Neural cell (in vitro differentiated cells): Measurements from ENCODE around the gene SPRYD3. TPM values are rescaled to one million over a fixed set of nuclear protein-coding genes. Genes with fewer than 3 reads are reported as not detected.

ENCODE experiments used
- H2AFZ ChIP-seq: fragments of 200-600, 300-800 bp; sonication (generic), shearing (Covaris generic); 2 replicates; pipeline ENCODE4 v1.6.0; 2014; ENCODE audit warnings: low read depth, mild to moderate bottlenecking, antibody characterized with exemption, low read length, moderate library complexity
- H3F3A ChIP-seq: fragments of 200-600 bp; shearing (Covaris generic); 2 replicates; pipeline ENCODE4 v1.6.1; 2016; ENCODE audit warnings: mild to moderate bottlenecking, moderate library complexity, mixed read lengths, antibody characterized with exemption, low read length; ENCODE audit not compliant: insufficient read depth, poor library complexity, severe bottlenecking
- H3K27ac ChIP-seq: fragments of 200-600, 300-800 bp; sonication (generic), shearing (Covaris generic); 2 replicates; pipeline ENCODE4 v1.5.1; 2014; ENCODE audit warnings: mild to moderate bottlenecking, low read length, moderate library complexity
- H3K27me3 ChIP-seq: fragments of 300-800, 200-600 bp; sonication (generic), shearing (Covaris generic); 2 replicates; pipeline ENCODE4 v1.6.0; 2014; ENCODE audit warnings: mild to moderate bottlenecking, low read depth, low read length, moderate library complexity; ENCODE audit not compliant: insufficient read depth
- H3K36me3 ChIP-seq: fragments of 300-800, 200-600 bp; sonication (generic), shearing (Covaris generic); 2 replicates; pipeline ENCODE4 v1.5.1; 2014; ENCODE audit warnings: mild to moderate bottlenecking, antibody characterized with exemption, low read length, moderate library complexity; ENCODE audit not compliant: insufficient read depth
- H3K4me2 ChIP-seq: fragments of 300-800, 200-600 bp; sonication (generic), shearing (Covaris generic); 2 replicates; pipeline ENCODE4 v1.6.0; 2014; ENCODE audit warnings: mild to moderate bottlenecking, low read length
- H3K4me3 ChIP-seq: fragments of 300-800, 200-600 bp; sonication (generic), shearing (Covaris generic); 2 replicates; pipeline ENCODE4 v1.5.1; 2014; ENCODE audit warnings: mild to moderate bottlenecking, low read length, moderate library complexity
- H3K79me2 ChIP-seq: fragments of 200-600 bp; shearing (Covaris generic); replicated peaks from 2 replicates; pipeline ENCODE4 v1.6.0; 2014; ENCODE audit warnings: mild to moderate bottlenecking, low read length, moderate library complexity; ENCODE audit not compliant: insufficient read depth
- H3K9ac ChIP-seq: fragments of 300-800, 200-600 bp; sonication (generic), shearing (Covaris generic); 2 replicates; pipeline ENCODE4 v1.6.1; 2016; ENCODE audit warnings: mild to moderate bottlenecking, low read length, mixed read lengths
- H3K9me2 ChIP-seq: fragments of 200-600 bp; shearing (Covaris generic); 2 replicates; pipeline ENCODE4 v1.6.1; 2016; ENCODE audit warnings: mild to moderate bottlenecking, low read length, mixed read lengths; ENCODE audit not compliant: insufficient read depth
- H3K9me3 ChIP-seq: fragments of 200-600, 300-800 bp; sonication (generic), shearing (Covaris generic); 2 replicates; pipeline ENCODE4 v1.6.1; 2016; ENCODE audit warnings: mild to moderate bottlenecking, mixed run types, low read length, moderate library complexity, mixed read lengths
- H4K20me1 ChIP-seq: fragments of 200-600 bp; shearing (Covaris generic); 2 replicates; pipeline ENCODE4 v1.6.1; 2016; ENCODE audit warnings: mild to moderate bottlenecking, mixed run types; ENCODE audit not compliant: insufficient read depth
- CTCF ChIP-seq: fragments of 450-650 bp; IDR thresholded peaks from 2 replicates; pipeline ENCODE4 v1.5.1; 2014; ENCODE audit warnings: antibody characterized with exemption, mild to moderate bottlenecking, moderate library complexity; ENCODE audit not compliant: poor library complexity, severe bottlenecking
- EP300 ChIP-seq: fragments of 450-650 bp; conservative IDR thresholded peaks from 2 replicates; pipeline ENCODE4 v1.6.1; 2014; ENCODE audit warnings: antibody characterized with exemption, mild to moderate bottlenecking, moderate library complexity; ENCODE audit not compliant: poor library complexity, severe bottlenecking
- EZH2 ChIP-seq: fragments of 200-600, 300-800 bp; shearing (Covaris generic), sonication (generic); IDR thresholded peaks from 2 replicates; pipeline ENCODE4 v1.6.1; 2014; ENCODE audit warnings: antibody characterized with exemption, low read length, borderline replicate concordance, mild to moderate bottlenecking; ENCODE audit not compliant: insufficient read depth, poor library complexity, severe bottlenecking
- MXI1 ChIP-seq: fragments of 450-650 bp; conservative IDR thresholded peaks from 2 replicates; pipeline ENCODE4 v1.6.1; 2014; ENCODE audit warnings: antibody characterized with exemption, mild to moderate bottlenecking; ENCODE audit not compliant: poor library complexity, severe bottlenecking
- POLR2AphosphoS5 ChIP-seq: IDR thresholded peaks from 2 replicates; pipeline ENCODE4 v1.6.1; 2012
- RAD21 ChIP-seq: fragments of 450-650 bp; conservative IDR thresholded peaks from 2 replicates; pipeline ENCODE4 v1.6.1; 2014; ENCODE audit warnings: antibody characterized with exemption, mild to moderate bottlenecking, moderate library complexity
- REST ChIP-seq: IDR thresholded peaks from 2 replicates; pipeline ENCODE4 v1.6.1; 2012; ENCODE audit warnings: borderline replicate concordance
- SMC3 ChIP-seq: fragments of 450-650 bp; conservative IDR thresholded peaks from 2 replicates; pipeline ENCODE4 v1.6.1; 2014; ENCODE audit warnings: antibody characterized with exemption, mild to moderate bottlenecking, moderate library complexity; ENCODE audit not compliant: poor library complexity
- TAF1 ChIP-seq: IDR thresholded peaks from 2 replicates; pipeline ENCODE4 v1.6.1; 2012; ENCODE audit warnings: low read depth
- polyA plus RNA-seq: library from polyadenylated mRNA; depleted of rRNA; stranded (reverse); fragments of >200 nt; gene quantifications from 2 replicates; pipeline ENCODE4 v1.2.3, GENCODE V29; 2014

The SPRYD3 gene
- polyA plus RNA-seq, 1 donor from 2014 or later, result 20.8 TPM

- H2AFZ ChIP-seq, result no peak overlapping the region
Observed at GRCh38 chr12:53091756-53092155, 12.6 kb upstream of the SPRYD3 start.

GRCh38 chr12:53090554-53090953, 11.4 kb upstream of the SPRYD3 start:
- no peaks in the 10 kb centered on the region for H3F3A ChIP-seq
- no peaks in the 10 kb centered on the region for H4K20me1 ChIP-seq
- no peak for TF ChIP-seq MXI1
- TF ChIP-seq RAD21, result no peak
- TF ChIP-seq SMC3, result no peak
- no peak for TF ChIP-seq TAF1
- no peak for TF ChIP-seq POLR2AphosphoS5
- TF ChIP-seq REST, result no peak
- no peak for TF ChIP-seq EP300
- TF ChIP-seq EZH2, result no peak

More at GRCh38 chr12:53091756-53092155, 12.6 kb upstream of the SPRYD3 start:
- H3K79me2 ChIP-seq, result no peaks in the 10 kb centered on the region
- no peak overlapping the region for H3K9ac ChIP-seq
- H3K9me3 ChIP-seq, result no peaks in the 10 kb centered on the region
- H4K20me1 ChIP-seq, result no peaks in the 10 kb centered on the region
- H3K27me3 ChIP-seq, result peaks cover 11% of the 10 kb centered on the region
- no peaks in the 10 kb centered on the region for H3K36me3 ChIP-seq
- H3K27ac ChIP-seq, result no peak overlapping the region
- TF ChIP-seq SMC3 (no peak), RAD21 (no peak), MXI1 (no peak), CTCF (no peak), REST (no peak), EZH2 (no peak), POLR2AphosphoS5 (no peak), EP300 (no peak), TAF1 (no peak)
- H3K9me2 ChIP-seq, result no peaks in the 10 kb centered on the region
- H3F3A ChIP-seq, result no peaks in the 10 kb centered on the region
- no peak overlapping the region for H3K4me2 ChIP-seq
- H3K4me3 ChIP-seq, result no peak overlapping the region

More at GRCh38 chr12:53090554-53090953, 11.4 kb upstream of the SPRYD3 start:
- Histone ChIP-seq H3K27me3 (no peaks in the 10 kb centered on the region), H3K9me2 (no peaks in the 10 kb centered on the region), H3K79me2 (no peaks in the 10 kb centered on the region), H3K9ac (no peak overlapping the region), H2AFZ (no peak overlapping the region), H3K36me3 (no peaks in the 10 kb centered on the region), H3K27ac (no peak overlapping the region), H3K9me3 (no peaks in the 10 kb centered on the region), H3K4me3 (no peak overlapping the region), H3K4me2 (no peak overlapping the region)
